ENCODE data around the gene PTGS2. TPM values are rescaled to one million over a fixed set of nuclear protein-coding genes. Genes with fewer than 3 reads are reported as not detected.
"Not testable (repeated sequence)": the region's sequence is repeated elsewhere in the genome, so short reads cannot be mapped to it uniquely, and the experiment has no call there.

Gene PTGS2
- total and polyA plus RNA-seq, 2 of the 8 experiments (the other 6 are each of a cell fraction or from before 2014, with no cell fraction given), result 0.29 to 0.35 TPM

DNA sequence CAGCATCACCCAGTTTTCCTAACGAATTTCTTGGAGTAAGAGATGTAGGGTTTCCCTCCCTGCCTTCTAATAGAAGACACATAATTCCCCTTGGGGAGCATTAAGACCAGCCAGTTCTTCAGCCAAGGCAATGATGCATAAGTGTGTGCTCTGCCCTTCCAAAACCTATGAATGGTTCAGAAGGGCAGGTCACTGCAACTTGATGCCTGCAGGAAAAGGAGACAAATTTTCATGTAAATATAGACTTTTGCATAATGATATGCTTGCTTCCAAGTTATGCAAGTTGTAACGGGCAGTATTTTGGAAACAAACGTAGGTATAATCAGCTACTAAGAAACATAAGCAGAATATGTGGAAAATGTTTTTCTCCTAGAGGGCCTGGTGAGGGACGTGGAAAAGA lies 31.6 kb downstream of the PTGS2 start (continued):
- TF ChIP-seq TAF1 (IDR thresholded peaks at IDR 0.05; ENCODE audit: low read depth, low read length), result no peak
- no peak for TF ChIP-seq HDAC6 (IDR thresholded peaks at IDR 0.05; ENCODE audit: low read depth, low read length)
- no peak for TF ChIP-seq TCF12 (IDR thresholded peaks at IDR 0.05; ENCODE audit: low read depth, low read length)
- TF ChIP-seq FOSL1 (IDR thresholded peaks at IDR 0.05; ENCODE audit: insufficient read depth, low read depth, low read length), result no peak

DNA sequence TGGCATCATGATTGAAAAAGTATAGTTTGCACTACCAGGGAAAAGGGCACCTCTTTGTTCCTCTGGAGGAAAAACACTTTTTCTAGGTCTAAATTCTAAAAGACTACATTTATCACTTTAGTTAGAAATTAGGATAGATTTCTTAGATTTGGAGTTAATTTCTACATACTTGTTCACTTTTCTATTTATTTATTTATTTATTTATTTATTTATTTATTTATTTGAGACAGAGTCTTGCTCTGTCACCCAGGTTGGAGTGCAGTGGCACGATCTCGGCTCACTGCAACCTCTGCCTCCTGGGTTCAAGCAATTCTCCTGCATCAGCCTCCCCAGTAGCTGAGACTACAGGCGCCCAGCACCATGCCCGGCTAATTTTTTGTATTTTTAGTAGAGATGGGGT lies 32.2 kb downstream of the PTGS2 start:
- H2BK120ac ChIP-seq (replicated peaks; ENCODE audit: low read depth, low read length); DNase-seq (ENCODE audit: low read depth in 1 of 2, low spot score in 2 of 2); H2BK15ac ChIP-seq (ENCODE audit: low read length); FAIRE-seq; H3K4me2 ChIP-seq (ENCODE audit: insufficient read depth in 1 of 2, low read depth in 2 of 2, low read length in 2 of 2); H4K5ac ChIP-seq (ENCODE audit: insufficient read length, low read depth, low read length); H2AFZ ChIP-seq (ENCODE audit: low read length); H3K9me3 ChIP-seq (ENCODE audit: insufficient read depth in 2 of 2, low read depth in 1 of 2, low read length in 1 of 2); H3K4ac ChIP-seq (replicated peaks; ENCODE audit: insufficient read length, low read depth, low read length); CTCF ChIA-PET (ENCODE audit: partially characterized antibody); H3K14ac ChIP-seq (ENCODE audit: insufficient read length); H3K27ac ChIP-seq (ENCODE audit: low read depth, low read length); POLR2A ChIA-PET (ENCODE audit: partially characterized antibody); H3K23ac ChIP-seq (ENCODE audit: insufficient read length); H3K4me1 ChIP-seq (replicated peaks in 1 of 4; ENCODE audit: control insufficient read depth in 3 of 4, insufficient read depth in 4 of 4, low read length in 3 of 4); H3K9ac ChIP-seq (replicated peaks in 1 of 4; ENCODE audit: extremely low read depth in 1 of 4, low read depth in 3 of 4, low read length in 3 of 4); H3K36me3 ChIP-seq (ENCODE audit: control insufficient read depth in 2 of 4, insufficient read depth in 4 of 4, low read length in 3 of 4); H4K20me1 ChIP-seq (replicated peaks in 1 of 2; ENCODE audit: control insufficient read depth in 1 of 2, insufficient read depth in 2 of 2, low read length in 2 of 2); H3K4me3 ChIP-seq (ENCODE audit: extremely low read depth in 1 of 4, insufficient read depth in 2 of 4, low read depth in 3 of 4, low read length in 4 of 4); H2BK5ac ChIP-seq (ENCODE audit: low read depth, low read length); H3K18ac ChIP-seq (ENCODE audit: extremely low read depth, low read length); H2AK5ac ChIP-seq (ENCODE audit: low read depth, low read length); H3K23me2 ChIP-seq (ENCODE audit: low read depth, low read length); H2BK20ac ChIP-seq (ENCODE audit: low read length); H3K27me3 ChIP-seq (replicated peaks in 1 of 4; ENCODE audit: control insufficient read depth in 3 of 4, extremely low read depth in 1 of 4, insufficient read depth in 3 of 4, low read length in 3 of 4); H3K56ac ChIP-seq (replicated peaks; ENCODE audit: insufficient read length, low read depth, low read length); H3K79me2 ChIP-seq (ENCODE audit: control insufficient read depth in 1 of 2, insufficient read depth in 2 of 2, low read length in 2 of 2); H4K8ac ChIP-seq (ENCODE audit: extremely low read depth, insufficient read depth, low read length); H4K91ac ChIP-seq (replicated peaks; ENCODE audit: insufficient read length, low read length); H2BK12ac ChIP-seq (ENCODE audit: low read depth, low read length); H3K79me1 ChIP-seq (ENCODE audit: low read depth, low read length): not testable (repeated sequence)
- 92% methylated on average over 4 of the region's 4 CpGs; no CpG with 5 or more reads in 1 of the 2 experiments for WGBS, 2 experiments (ENCODE audit: extremely low coverage in 1 of 2, insufficient coverage in 1 of 2, insufficient read length in 1 of 2, insufficient replicate concordance in 2 of 2, low coverage in 1 of 2, low lambda C conversion rate in 2 of 2, missing lambda C conversion rate in 1 of 2)
